Natural killer cell (primary cell): ENCODE data around the gene LHB. TPM values are rescaled to one million over a fixed set of nuclear protein-coding genes. Genes with fewer than 3 reads are reported as not detected.
A peak's percentile ranks its signal among the peaks of the same experiment; 100 is the strongest.

Experiments used
- ATAC-seq, 3 donors: fragments of 150-1000 bp in 2 of 3; fragments of 200-7000 bp in 1 of 3; cut with Tn5 transposase; 1 replicate in 1 of 3; 2 replicates in 2 of 3; pipeline ENCODE4 v1.10.0; 2021; ENCODE audit warnings: mild to moderate bottlenecking in 2 of 3, moderate library complexity in 2 of 3
- DNase-seq, 2 donors: peaks; one replicate each; pipeline versions ENCODE4 v3.0.0 to v3.0.0-alpha.2; 2013 to 2021; ENCODE audit warnings: mixed read lengths in 1 of 2
- H3K27ac ChIP-seq: one replicate; pipeline ENCODE4 v1.5.1; 2013; ENCODE audit warnings: mild to moderate bottlenecking, low read length
- H3K27me3 ChIP-seq: one replicate; pipeline ENCODE4 v1.6.1; 2013; ENCODE audit warnings: low read length; ENCODE audit not compliant: control insufficient read depth, insufficient read depth
- H3K36me3 ChIP-seq: one replicate; pipeline ENCODE4 v1.6.1; 2013; ENCODE audit warnings: low read length; ENCODE audit not compliant: control insufficient read depth, insufficient read depth
- H3K4me1 ChIP-seq: one replicate; pipeline ENCODE4 v1.6.1; 2013; ENCODE audit warnings: low read length; ENCODE audit not compliant: control insufficient read depth, insufficient read depth
- H3K4me3 ChIP-seq: one replicate; pipeline ENCODE4 v1.5.1; 2013; ENCODE audit warnings: low read length
- H3K9me3 ChIP-seq: one replicate; pipeline ENCODE4 v1.6.1; 2013; ENCODE audit warnings: low read length; ENCODE audit not compliant: control insufficient read depth, insufficient read depth
- H3K27ac Mint-ChIP-seq, 2 donors: one replicate each; pipeline ENCODE4 v1.8.0; 2022; ENCODE audit warnings: mild to moderate bottlenecking in 2 of 2, mixed read lengths in 2 of 2, moderate library complexity in 1 of 2
- H3K27me3 Mint-ChIP-seq, 2 donors: one replicate each; pipeline ENCODE4 v1.8.0; 2022; ENCODE audit warnings: low read depth in 2 of 2, mixed read lengths in 2 of 2
- H3K36me3 Mint-ChIP-seq: one replicate; pipeline ENCODE4 v1.8.0; 2022; ENCODE audit warnings: mixed read lengths
- H3K4me1 Mint-ChIP-seq, 2 donors: one replicate each; pipeline ENCODE4 v1.8.0; 2022; ENCODE audit warnings: mixed read lengths in 2 of 2
- H3K4me3 Mint-ChIP-seq: one replicate; pipeline ENCODE4 v1.8.0; 2022; ENCODE audit warnings: mild to moderate bottlenecking, moderate library complexity, mixed read lengths
- H3K9me3 Mint-ChIP-seq, 2 donors: one replicate each; pipeline ENCODE4 v1.8.0; 2022; ENCODE audit warnings: mixed read lengths in 2 of 2
- WGBS: methylation state at CpG from one replicate; pipeline ENCODE4 v1.1.7; 2013; ENCODE audit warnings: missing lambda C conversion rate; ENCODE audit not compliant: insufficient coverage; 5-methylcytosine and 5-hydroxymethylcytosine counted together
- intact Hi-C: fragments of 100-400 bp; cut with micrococcal nuclease; formaldehyde crosslinking; loops from one replicate; pipeline ENCODE4 v1.14.2; 2022
- total RNA-seq, 4 donors: library from RNA; stranded (reverse); fragments of 120-200 nt in 1 of 4; gene quantifications; one replicate each; pipeline versions ENCODE4 v1.2.3 to v1.2.4, GENCODE V29; 2013 to 2022
- TF ChIP-seq, protein P1 (sequence below): fragments of 200-600 bp; IDR thresholded peaks from one replicate; pipeline ENCODE4 v1.8.0; 2022; ENCODE audit warnings: antibody characterized with exemption

Gene LHB
- total RNA-seq, 3 donors from 2014 or later (not counting 1 experiment from before 2014, with no cell fraction given): 1.4 TPM; not detected in 2

GRCh38 chr19:48988860-48989259 is 28.0 kb downstream of the LHB start:
- Mint-ChIP-seq H3K27me3 (no peaks in the 10 kb centered on the region), H3K9me3 (no peaks in the 10 kb centered on the region), H3K4me1 (peaks cover 22 to 36% of the 10 kb centered on the region in 2 donors), H3K27ac (peak overlapping the region in 1 of 2 donors; percentile 16), H3K36me3 (no peaks in the 10 kb centered on the region), H3K4me3 (no peak overlapping the region)
- H3K9me3 ChIP-seq: no peaks in the 10 kb centered on the region
- no peaks in the 10 kb centered on the region for H3K27me3 ChIP-seq
- peaks cover 10% of the 10 kb centered on the region for H3K36me3 ChIP-seq
- intact Hi-C loops: no loop called here
- WGBS: 96% methylated on average over 9 of the region's 9 CpGs
- no peak for DNase-seq
- ATAC-seq: no peak
- H3K4me3 ChIP-seq: no peak overlapping the region
- peaks cover 19% of the 10 kb centered on the region for H3K4me1 ChIP-seq
- TF ChIP-seq, protein P1, sequence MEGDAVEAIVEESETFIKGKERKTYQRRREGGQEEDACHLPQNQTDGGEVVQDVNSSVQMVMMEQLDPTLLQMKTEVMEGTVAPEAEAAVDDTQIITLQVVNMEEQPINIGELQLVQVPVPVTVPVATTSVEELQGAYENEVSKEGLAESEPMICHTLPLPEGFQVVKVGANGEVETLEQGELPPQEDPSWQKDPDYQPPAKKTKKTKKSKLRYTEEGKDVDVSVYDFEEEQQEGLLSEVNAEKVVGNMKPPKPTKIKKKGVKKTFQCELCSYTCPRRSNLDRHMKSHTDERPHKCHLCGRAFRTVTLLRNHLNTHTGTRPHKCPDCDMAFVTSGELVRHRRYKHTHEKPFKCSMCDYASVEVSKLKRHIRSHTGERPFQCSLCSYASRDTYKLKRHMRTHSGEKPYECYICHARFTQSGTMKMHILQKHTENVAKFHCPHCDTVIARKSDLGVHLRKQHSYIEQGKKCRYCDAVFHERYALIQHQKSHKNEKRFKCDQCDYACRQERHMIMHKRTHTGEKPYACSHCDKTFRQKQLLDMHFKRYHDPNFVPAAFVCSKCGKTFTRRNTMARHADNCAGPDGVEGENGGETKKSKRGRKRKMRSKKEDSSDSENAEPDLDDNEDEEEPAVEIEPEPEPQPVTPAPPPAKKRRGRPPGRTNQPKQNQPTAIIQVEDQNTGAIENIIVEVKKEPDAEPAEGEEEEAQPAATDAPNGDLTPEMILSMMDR: no peak
- no peak overlapping the region for H3K27ac ChIP-seq

DNA sequence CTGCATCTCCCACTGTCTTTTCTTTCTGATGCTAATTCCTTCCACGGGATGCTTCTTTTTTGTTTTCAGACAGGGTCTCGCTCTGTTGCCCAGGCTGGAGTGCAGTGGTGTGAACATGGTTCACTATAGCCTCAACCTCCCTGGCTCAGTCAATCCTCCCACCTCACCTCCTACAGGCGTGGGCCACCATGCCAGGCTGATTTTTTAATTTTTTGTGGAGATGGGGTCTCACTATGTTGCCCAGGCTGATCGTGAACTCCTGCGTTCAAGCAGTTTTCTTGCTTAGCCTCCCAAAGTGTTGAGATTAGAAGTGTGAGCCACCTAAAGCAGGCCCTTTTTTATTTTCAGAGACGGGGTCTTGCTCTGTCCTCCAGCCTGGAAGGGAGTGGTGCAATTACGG is 28.6 kb downstream of the LHB start:
- Histone ChIP-seq H3K36me3 (peaks cover 10% of the 10 kb centered on the region), H3K4me1 (peaks cover 17% of the 10 kb centered on the region), H3K4me3 (no peak overlapping the region), H3K27me3 (no peaks in the 10 kb centered on the region), H3K27ac (no peak overlapping the region), H3K9me3 (no peaks in the 10 kb centered on the region)
- H3K27me3 Mint-ChIP-seq: no peaks in the 10 kb centered on the region
- DNase-seq (no peak), ATAC-seq (no peak)
- TF ChIP-seq, protein P1: no peak
- WGBS: over 99% methylated on average over 6 of the region's 7 CpGs
- H3K9me3 Mint-ChIP-seq: no peaks in the 10 kb centered on the region
- H3K36me3 Mint-ChIP-seq: no peaks in the 10 kb centered on the region
- H3K4me3 Mint-ChIP-seq: no peak overlapping the region
- intact Hi-C loops: no loop called here
- H3K4me1 Mint-ChIP-seq: peaks cover 18 to 32% of the 10 kb centered on the region in 2 donors
- H3K27ac Mint-ChIP-seq: peak overlapping the region in 1 of 2 donors; percentile 3

DNA sequence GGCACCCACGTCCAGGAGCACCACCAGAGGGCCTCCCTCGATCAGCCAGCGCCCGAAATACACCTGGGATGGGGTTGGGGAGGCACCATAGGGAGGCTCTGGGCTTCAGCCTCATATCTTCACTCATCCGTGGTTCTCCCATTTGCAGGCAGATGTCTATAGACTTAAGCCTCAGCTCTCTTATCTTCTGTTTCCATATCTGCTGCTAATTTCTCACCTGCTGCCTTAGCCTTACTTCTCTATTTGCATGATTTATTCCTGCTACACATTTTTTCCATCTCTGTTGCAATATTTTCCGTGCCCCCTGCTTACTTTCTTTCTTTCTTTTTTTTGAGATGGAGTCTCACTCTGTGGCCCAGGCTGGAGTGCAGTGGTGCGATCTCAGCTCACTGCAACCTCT is 29.6 kb downstream of the LHB start:
- ATAC-seq (no peak), DNase-seq (no peak)
- H3K9me3 Mint-ChIP-seq: no peaks in the 10 kb centered on the region
- H3K27ac Mint-ChIP-seq: no peak overlapping the region
- intact Hi-C loops: no loop called here
- Histone ChIP-seq H3K4me1 (peaks cover 9% of the 10 kb centered on the region), H3K36me3 (peaks cover 10% of the 10 kb centered on the region), H3K4me3 (no peak overlapping the region), H3K9me3 (no peaks in the 10 kb centered on the region), H3K27ac (no peak overlapping the region), H3K27me3 (no peaks in the 10 kb centered on the region)
- H3K36me3 Mint-ChIP-seq: no peaks in the 10 kb centered on the region
- H3K27me3 Mint-ChIP-seq: no peaks in the 10 kb centered on the region
- no peak overlapping the region for H3K4me3 Mint-ChIP-seq
- TF ChIP-seq, protein P1: no peak
- 85% methylated on average over 7 of the region's 7 CpGs for WGBS
- H3K4me1 Mint-ChIP-seq: peaks cover 10 to 25% of the 10 kb centered on the region in 2 donors

GRCh38 chr19:48986211-48986610 is 30.7 kb downstream of the LHB start:
- H3K27me3 ChIP-seq: no peaks in the 10 kb centered on the region
- no peak for DNase-seq
- H3K36me3 Mint-ChIP-seq: no peaks in the 10 kb centered on the region
- no peak overlapping the region for H3K27ac Mint-ChIP-seq
- intact Hi-C loops: no loop called here
- no peaks in the 10 kb centered on the region for H3K4me1 ChIP-seq
- H3K27ac ChIP-seq: no peak overlapping the region
- peaks cover 6 to 14% of the 10 kb centered on the region in 2 donors for H3K4me1 Mint-ChIP-seq
- TF ChIP-seq, protein P1: no peak
- no peaks in the 10 kb centered on the region for H3K9me3 Mint-ChIP-seq
- no peaks in the 10 kb centered on the region for H3K27me3 Mint-ChIP-seq
- H3K4me3 Mint-ChIP-seq: no peak overlapping the region
- no peak overlapping the region for H3K4me3 ChIP-seq
- no peaks in the 10 kb centered on the region for H3K9me3 ChIP-seq
- 98% methylated on average over 3 of the region's 3 CpGs for WGBS
- H3K36me3 ChIP-seq: peaks cover 10% of the 10 kb centered on the region
- ATAC-seq: no peak
